Measurements from ENCODE around the gene SHLD1. TPM values are rescaled to one million over a fixed set of nuclear protein-coding genes. Genes with fewer than 3 reads are reported as not detected.

SHLD1 gene
- total RNA-seq, 1 donor from 2014 or later = 10.0 TPM

DNA sequence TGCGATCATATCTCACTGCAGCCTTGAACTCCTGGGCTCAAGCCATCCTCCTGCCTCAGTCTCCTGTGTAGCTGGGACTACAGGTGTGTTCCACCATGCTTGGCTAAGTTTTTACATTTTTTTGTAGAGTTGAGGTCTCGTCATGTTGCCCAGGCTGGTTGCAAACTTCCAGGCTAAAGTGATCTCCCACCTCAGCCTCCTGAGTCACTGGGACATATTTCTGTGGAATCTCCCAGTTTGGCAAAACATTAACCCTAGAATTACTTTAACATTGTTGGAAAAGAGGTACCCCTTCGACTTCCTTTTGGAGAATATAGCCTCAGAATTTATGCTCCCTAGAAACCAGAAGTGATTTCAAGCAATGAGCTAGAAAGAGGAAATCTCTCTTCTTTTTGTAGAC lies 57.2 kb downstream of the SHLD1 start:
- H3K27me3 Mint-ChIP-seq (ENCODE audit: low read depth) = no peaks in the 10 kb centered on the region
- no peak for DNase-seq (ENCODE audit: low spot score in 2 of 2, unreplicated experiment in 2 of 2)
- no peak overlapping the region for H3K4me3 Mint-ChIP-seq
- TF ChIP-seq CTCF (IDR thresholded peaks at IDR 0.05; ENCODE audit: unreplicated experiment) = no peak
- H3K36me3 Mint-ChIP-seq = no peaks in the 10 kb centered on the region
- H3K4me1 Mint-ChIP-seq = no peaks in the 10 kb centered on the region
- no peak overlapping the region for H3K27ac Mint-ChIP-seq
- no peaks in the 10 kb centered on the region for H3K9me3 Mint-ChIP-seq

GRCh38 chr20:5808901-5809300 lies 58.7 kb downstream of the SHLD1 start:
- no peak overlapping the region for H3K27ac Mint-ChIP-seq
- no peaks in the 10 kb centered on the region for H3K27me3 Mint-ChIP-seq (ENCODE audit: low read depth)
- no peak overlapping the region for H3K4me3 Mint-ChIP-seq
- H3K4me1 Mint-ChIP-seq = no peaks in the 10 kb centered on the region
- no peak for TF ChIP-seq CTCF (IDR thresholded peaks at IDR 0.05; ENCODE audit: unreplicated experiment)
- H3K36me3 Mint-ChIP-seq = no peaks in the 10 kb centered on the region
- DNase-seq (ENCODE audit: low spot score in 2 of 2, unreplicated experiment in 2 of 2) = no peak
- no peaks in the 10 kb centered on the region for H3K9me3 Mint-ChIP-seq

- no peak for TF ChIP-seq CTCF (IDR thresholded peaks at IDR 0.05; ENCODE audit: unreplicated experiment)
- no peaks in the 10 kb centered on the region for H3K36me3 Mint-ChIP-seq
- no peaks in the 10 kb centered on the region for H3K9me3 Mint-ChIP-seq
- H3K27me3 Mint-ChIP-seq (ENCODE audit: low read depth) = no peaks in the 10 kb centered on the region
- no peak for DNase-seq (ENCODE audit: low spot score in 2 of 2, unreplicated experiment in 2 of 2)
- no peak overlapping the region for H3K27ac Mint-ChIP-seq
- H3K4me1 Mint-ChIP-seq = no peaks in the 10 kb centered on the region
- H3K4me3 Mint-ChIP-seq = no peak overlapping the region
Observed at GRCh38 chr20:5809495-5809894, 59.3 kb downstream of the SHLD1 start.

GRCh38 chr20:5810800-5811422 lies 60.7 kb downstream of the SHLD1 start:
- Mint-ChIP-seq H3K4me1 (no peaks in the 10 kb centered on the region), H3K36me3 (no peaks in the 10 kb centered on the region), H3K4me3 (no peak overlapping the region)

GRCh38 chr20:5811746-5812145 lies 61.5 kb downstream of the SHLD1 start:
- Mint-ChIP-seq H3K4me3 (no peak overlapping the region), H3K36me3 (peaks cover 3% of the 10 kb centered on the region), H3K27ac (no peak overlapping the region), H3K4me1 (no peaks in the 10 kb centered on the region), H3K27me3 (ENCODE audit: low read depth) (no peaks in the 10 kb centered on the region), H3K9me3 (no peaks in the 10 kb centered on the region)
- no peak for TF ChIP-seq CTCF (IDR thresholded peaks at IDR 0.05; ENCODE audit: unreplicated experiment)
- no peak for DNase-seq (ENCODE audit: low spot score in 2 of 2, unreplicated experiment in 2 of 2)

More at GRCh38 chr20:5810800-5811422, 60.7 kb downstream of the SHLD1 start:
- DNase-seq (ENCODE audit: low spot score in 2 of 2, unreplicated experiment in 2 of 2) = no peak
- Mint-ChIP-seq H3K9me3 (no peaks in the 10 kb centered on the region), H3K27me3 (ENCODE audit: low read depth) (no peaks in the 10 kb centered on the region), H3K27ac (peak overlapping the region; percentile 18)
- TF ChIP-seq CTCF (IDR thresholded peaks at IDR 0.05; ENCODE audit: unreplicated experiment) = no peak

- no peak overlapping the region for H3K27ac Mint-ChIP-seq
- H3K36me3 Mint-ChIP-seq = peaks cover 5% of the 10 kb centered on the region
- DNase-seq (ENCODE audit: low spot score in 2 of 2, unreplicated experiment in 2 of 2) = no peak
- no peaks in the 10 kb centered on the region for H3K27me3 Mint-ChIP-seq (ENCODE audit: low read depth)
- H3K4me3 Mint-ChIP-seq = no peak overlapping the region
- peaks cover 34% of the 10 kb centered on the region for H3K4me1 Mint-ChIP-seq
- no peak for TF ChIP-seq CTCF (IDR thresholded peaks at IDR 0.05; ENCODE audit: unreplicated experiment)
- no peaks in the 10 kb centered on the region for H3K9me3 Mint-ChIP-seq
Observed at GRCh38 chr20:5818346-5818681, 68.1 kb downstream of the SHLD1 start.

All from mesothelial cell of epicardium (in vitro differentiated cells).